C1 segment of cervical spinal cord (tissue), 14 donors: Measurements from ENCODE around the gene CACNA2D3.
"Not testable (repeated sequence)": the region's sequence is repeated elsewhere in the genome, so short reads cannot be mapped to it uniquely, and the experiment has no call there.

Experiments used
- DNase-seq, 14 donors: peaks; one replicate each; lab custom pipeline; 2025; lab: John Stamatoyannopoulos, UW

The CACNA2D3 gene

GRCh38 chr3:54960701-54961100 lies 838.3 kb downstream of the CACNA2D3 start:
- DNase-seq = no peak

- no peak for DNase-seq
Observed at GRCh38 chr3:54962200-54962599, 839.8 kb downstream of the CACNA2D3 start.

- no peak for DNase-seq
Observed at GRCh38 chr3:54963641-54964040, 841.3 kb downstream of the CACNA2D3 start.

DNA sequence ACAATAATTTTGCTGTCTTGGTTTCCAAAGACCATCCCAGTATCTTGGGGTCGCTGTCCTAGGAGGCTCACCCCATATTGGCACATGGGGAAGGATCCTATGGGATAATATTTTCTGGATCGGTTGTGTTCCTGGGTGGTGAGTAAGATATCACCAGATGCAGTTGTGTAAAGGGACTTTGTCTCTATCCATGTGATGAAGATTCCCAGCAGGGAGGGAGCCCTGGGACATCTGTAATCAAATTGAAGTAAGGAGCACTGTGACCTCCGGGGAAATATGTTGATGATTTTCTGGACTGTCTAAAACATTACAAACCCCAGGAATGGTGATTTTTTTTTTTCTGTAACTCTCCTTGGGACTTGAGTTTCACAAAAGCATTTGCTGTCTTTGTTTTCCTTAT lies 841.7 kb downstream of the CACNA2D3 start:
- DNase-seq = no peak

- DNase-seq = no peak
Observed at GRCh38 chr3:54965746-54966145, 843.4 kb downstream of the CACNA2D3 start.

GRCh38 chr3:54966979-54967378 lies 844.6 kb downstream of the CACNA2D3 start:
- DNase-seq = no peak

DNA sequence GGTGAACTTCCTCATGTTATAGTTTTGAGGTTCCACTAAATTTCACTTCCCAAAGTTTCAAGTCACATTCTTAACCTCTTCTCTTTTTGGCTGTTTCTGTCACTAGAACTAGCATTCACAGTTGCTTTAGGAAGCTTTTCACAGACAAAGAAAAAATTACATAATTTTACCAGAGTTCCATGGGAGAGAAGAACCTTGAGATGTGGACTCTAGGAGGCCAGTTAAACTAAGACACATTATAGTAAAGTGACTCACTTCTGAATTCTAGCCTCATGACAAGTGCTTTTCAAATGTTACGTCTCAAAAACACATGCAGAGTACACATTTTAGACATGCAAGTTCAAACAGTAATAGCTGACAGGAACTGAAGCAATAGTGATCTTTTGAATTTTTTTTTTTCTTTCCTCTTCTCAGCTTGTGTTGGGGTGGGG lies 845.4 kb downstream of the CACNA2D3 start:
- no peak for DNase-seq

GRCh38 chr3:54968546-54969172 lies 846.3 kb downstream of the CACNA2D3 start:
- DNase-seq = no peak

DNA sequence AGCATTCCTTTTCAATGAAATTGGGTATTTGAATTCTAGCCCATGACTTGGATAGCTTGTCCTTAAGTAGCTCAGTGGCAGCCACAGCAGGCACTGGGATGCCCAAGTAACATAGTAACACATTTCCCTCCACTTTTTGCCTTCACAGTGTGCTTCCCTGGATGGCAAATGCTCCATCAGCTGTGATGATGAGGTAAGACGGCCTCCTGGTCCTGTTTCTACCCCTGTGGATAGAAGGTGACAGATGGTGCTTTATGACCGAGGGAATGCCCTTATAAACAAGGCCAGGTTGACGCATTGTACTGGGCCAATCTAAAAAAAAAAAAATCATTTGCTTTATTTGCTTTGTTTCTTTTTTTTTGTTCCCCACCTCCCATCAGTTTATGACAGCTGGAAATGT lies 847.3 kb downstream of the CACNA2D3 start:
- peak in 1 of 14 donors; percentile 35 for DNase-seq

GRCh38 chr3:54970895-54971294 lies 848.5 kb downstream of the CACNA2D3 start:
- DNase-seq = no peak

DNA sequence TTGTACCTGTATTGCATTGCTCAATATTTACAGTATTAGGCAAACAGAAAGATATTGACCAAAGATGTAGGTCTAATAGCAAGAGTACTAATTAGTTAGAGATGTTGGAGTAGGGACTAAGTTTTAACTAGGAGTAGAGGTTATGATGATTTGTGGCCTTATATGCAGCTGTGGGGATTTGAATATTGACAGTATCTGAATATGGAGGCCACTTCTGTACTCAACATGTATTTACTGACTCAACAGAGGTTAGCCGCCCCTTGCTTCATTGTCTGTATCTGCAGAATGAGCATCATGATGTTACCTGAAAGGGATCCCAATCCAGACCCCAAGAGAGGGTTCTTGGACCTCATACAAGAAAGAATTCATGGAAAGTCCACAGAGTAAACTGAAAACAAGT lies 855.1 kb downstream of the CACNA2D3 start:
- DNase-seq = no peak

- not testable (repeated sequence) for DNase-seq
Observed at GRCh38 chr3:54977946-54978345, 855.6 kb downstream of the CACNA2D3 start.

DNA sequence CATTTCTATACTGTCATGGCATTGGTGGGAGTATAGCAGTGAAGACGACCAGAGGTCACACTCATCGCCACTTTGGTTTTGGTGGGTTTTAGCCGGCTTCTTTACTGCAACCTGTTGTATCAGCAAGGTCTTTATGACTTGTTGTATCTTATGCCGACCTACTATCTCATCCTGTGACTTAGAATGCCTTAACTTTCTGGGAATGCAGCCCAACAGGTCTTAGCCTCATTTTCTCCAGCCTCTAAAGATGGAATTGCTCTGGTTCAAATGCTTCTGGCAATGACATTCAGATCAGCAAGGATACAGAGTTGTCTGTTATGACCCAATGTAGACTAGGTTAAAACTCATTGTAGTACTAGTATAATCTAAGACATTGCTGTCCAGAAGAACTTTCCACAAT lies 860.5 kb downstream of the CACNA2D3 start:
- DNase-seq = no peak

DNA sequence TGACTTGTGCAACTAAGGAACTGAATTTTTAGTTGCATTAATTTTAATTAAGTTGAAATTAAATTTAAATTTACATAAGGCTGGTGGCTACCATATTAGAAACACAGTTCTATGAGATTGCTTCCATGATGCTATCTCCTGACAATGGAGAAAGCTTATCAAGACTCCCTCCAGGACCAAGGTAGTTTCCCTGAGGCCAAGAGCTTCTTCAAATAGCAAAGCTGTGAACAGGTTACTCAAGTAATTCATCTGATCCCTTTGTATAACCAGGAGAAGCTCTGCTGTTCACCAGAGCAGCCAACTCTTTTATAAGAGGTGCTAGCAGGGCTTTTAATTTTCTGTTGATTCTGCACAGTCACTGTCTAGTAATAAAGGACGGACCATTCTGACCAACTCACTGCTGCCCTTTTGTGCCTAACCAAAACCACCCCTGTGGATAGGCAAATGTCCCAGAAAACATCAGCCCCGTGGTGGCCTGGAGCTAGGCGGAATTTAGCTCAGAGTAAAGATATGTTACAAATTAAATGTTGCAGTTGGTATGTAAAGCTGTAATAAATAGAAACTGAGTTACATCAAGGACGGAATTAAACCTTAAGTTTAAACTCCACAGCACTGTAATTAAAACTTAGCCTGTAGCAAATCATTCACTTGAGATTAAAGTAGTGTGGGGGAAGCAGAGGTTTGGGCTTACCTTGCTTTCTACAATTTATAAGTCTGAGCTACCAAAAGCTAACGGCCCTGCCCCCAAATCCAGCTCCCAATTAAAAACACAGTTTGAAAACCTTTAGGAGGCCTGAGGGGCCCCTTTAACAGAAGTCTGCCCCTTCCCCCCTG lies 861.1 kb downstream of the CACNA2D3 start:
- DNase-seq = no peak

DNA sequence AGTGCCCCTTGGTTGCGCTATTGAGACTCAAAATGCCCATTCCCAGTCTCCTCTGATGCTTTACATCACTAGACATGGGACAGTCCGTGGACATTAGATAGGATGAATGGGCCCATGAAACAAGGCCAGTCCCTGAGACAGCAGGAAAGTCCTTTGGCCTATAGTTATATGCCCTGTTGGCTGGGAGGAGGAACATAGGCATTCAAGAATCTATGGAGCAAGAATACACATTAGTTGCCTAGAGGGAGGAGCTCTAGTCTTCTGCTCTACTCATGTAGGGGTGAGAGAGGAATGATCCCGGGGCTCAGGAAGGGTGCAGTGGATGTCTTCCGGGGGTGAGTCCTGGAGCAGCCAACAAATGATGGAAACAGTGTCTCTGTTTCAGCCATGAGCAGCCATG lies 863.5 kb downstream of the CACNA2D3 start:
- no peak for DNase-seq

DNA sequence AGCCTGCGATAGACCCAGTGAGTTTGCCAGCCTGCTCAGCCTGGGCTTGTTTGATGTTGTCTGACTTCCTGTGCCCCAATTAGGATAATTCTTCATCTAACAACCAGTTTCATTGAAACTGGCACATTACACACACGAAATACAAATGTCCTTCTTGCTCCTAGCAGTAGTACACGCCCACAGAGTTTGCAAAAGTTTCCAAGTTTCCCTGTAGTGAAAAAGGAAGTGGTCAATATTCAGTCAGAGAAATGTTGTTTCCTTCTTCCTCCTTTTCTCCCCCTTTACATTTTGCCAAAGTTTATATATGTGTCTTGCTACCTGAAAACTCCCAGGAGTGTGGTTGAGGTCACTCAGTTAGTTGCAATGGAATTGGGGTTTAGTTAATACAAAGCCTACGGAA lies 863.9 kb downstream of the CACNA2D3 start:
- DNase-seq = no peak

- no peak for DNase-seq
Observed at GRCh38 chr3:54987719-54988118, 865.4 kb downstream of the CACNA2D3 start.

- DNase-seq = no peak
Observed at GRCh38 chr3:54988302-54988837, 866.0 kb downstream of the CACNA2D3 start.

- no peak for DNase-seq
Observed at GRCh38 chr3:54988838-54989630, 866.7 kb downstream of the CACNA2D3 start.

DNA sequence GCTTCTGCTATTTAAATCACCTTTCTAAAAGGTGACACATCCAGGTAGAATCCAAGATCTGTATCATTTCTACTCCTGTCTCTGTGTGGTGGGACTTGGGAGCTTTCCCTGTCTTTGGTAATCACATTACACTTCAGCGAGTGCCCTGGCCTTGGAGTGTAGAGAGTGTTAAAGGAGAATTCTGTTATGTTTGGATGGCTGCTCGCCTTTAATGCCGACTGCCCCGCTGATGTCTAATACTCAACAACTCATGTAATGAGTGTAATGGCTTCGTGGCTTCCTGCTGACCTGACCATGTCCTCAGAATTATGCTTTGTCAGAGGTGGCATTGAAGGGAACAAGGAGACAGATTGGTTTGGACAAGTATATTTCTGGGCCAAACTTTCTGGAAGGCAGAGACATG lies 871.8 kb downstream of the CACNA2D3 start:
- DNase-seq = no peak

DNA sequence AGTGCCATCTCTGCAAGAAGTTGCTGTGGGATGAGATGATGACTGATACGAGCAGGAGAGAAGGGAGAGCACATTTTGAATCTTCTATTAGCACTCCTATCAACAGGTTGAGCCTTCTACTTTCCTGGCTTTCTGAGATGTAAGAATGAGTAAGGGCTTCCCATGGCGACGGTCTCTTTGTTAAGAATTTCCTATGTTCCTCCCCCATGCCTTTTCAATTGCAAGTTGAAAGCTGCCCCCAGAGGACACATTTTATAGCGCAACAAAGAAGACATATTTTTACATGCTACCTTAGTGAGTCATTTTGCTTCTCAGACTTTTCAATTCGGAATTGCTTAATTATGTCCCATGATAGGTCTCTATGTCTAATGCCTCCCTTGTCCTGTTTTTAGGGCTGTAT lies 876.8 kb downstream of the CACNA2D3 start:
- no peak for DNase-seq

GRCh38 chr3:54999811-55000210 lies 877.5 kb downstream of the CACNA2D3 start:
- no peak for DNase-seq
